ENCODE data around the gene GBX1.

GBX1 gene

DNA sequence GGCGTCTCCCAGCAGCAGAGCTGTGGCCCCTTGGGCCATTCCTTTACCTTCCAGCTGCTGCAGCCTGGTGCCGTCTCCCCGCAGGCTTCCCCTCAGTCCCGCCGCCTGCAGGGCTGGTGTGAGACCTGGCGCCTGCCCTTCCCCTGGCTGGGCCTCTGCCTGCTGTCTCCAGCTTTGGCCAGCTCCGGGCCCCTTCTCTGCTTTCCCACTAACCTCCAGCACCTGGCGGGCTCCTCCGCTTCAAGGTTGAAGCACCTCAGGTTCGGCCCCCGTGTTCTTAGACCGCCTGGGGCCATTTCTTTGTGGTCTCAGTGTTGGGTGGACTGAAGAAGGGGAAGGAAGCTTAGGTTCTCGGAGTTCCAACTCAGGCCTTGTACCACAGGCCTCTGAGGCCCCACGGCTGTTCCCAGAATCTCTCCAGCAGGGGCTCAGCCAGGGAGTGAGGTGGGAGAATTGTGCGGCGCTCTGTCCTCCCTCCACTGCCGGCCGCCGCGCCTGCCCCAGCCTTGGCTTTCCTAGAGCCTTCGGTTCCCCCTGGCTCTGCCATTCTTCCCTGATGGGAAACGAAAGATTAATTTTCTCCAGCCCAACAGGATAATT lies 30.3 kb downstream of the GBX1 start:
- DNase-seq (ENCODE audit: low read depth in 2 of 2): no peak
- H3K4me3 ChIP-seq (replicated peaks in 1 of 2; ENCODE audit: low read depth in 2 of 2, low read length in 2 of 2): no peak overlapping the region
- TF ChIP-seq, protein P1, sequence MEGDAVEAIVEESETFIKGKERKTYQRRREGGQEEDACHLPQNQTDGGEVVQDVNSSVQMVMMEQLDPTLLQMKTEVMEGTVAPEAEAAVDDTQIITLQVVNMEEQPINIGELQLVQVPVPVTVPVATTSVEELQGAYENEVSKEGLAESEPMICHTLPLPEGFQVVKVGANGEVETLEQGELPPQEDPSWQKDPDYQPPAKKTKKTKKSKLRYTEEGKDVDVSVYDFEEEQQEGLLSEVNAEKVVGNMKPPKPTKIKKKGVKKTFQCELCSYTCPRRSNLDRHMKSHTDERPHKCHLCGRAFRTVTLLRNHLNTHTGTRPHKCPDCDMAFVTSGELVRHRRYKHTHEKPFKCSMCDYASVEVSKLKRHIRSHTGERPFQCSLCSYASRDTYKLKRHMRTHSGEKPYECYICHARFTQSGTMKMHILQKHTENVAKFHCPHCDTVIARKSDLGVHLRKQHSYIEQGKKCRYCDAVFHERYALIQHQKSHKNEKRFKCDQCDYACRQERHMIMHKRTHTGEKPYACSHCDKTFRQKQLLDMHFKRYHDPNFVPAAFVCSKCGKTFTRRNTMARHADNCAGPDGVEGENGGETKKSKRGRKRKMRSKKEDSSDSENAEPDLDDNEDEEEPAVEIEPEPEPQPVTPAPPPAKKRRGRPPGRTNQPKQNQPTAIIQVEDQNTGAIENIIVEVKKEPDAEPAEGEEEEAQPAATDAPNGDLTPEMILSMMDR (IDR thresholded peaks at IDR 0.05; ENCODE audit: low read depth, low read length): no peak

GRCh38 chr7:151135866-151136843 lies 31.3 kb downstream of the GBX1 start:
- TF ChIP-seq, protein P1 (IDR thresholded peaks at IDR 0.05; ENCODE audit: low read depth, low read length): no peak
- DNase-seq (ENCODE audit: low read depth in 2 of 2): no peak
- no peak overlapping the region for H3K4me3 ChIP-seq (replicated peaks in 1 of 2; ENCODE audit: low read depth in 2 of 2, low read length in 2 of 2)

- no peak overlapping the region for H3K4me3 ChIP-seq (replicated peaks in 1 of 2; ENCODE audit: low read depth in 2 of 2, low read length in 2 of 2)
- no peak for DNase-seq (ENCODE audit: low read depth in 2 of 2)
- TF ChIP-seq, protein P1 (IDR thresholded peaks at IDR 0.05; ENCODE audit: low read depth, low read length): no peak
Observed at GRCh38 chr7:151135525-151135845, 32.0 kb downstream of the GBX1 start.

- TF ChIP-seq, protein P1 (IDR thresholded peaks at IDR 0.05; ENCODE audit: low read depth, low read length): no peak
- no peak overlapping the region for H3K4me3 ChIP-seq (replicated peaks in 1 of 2; ENCODE audit: low read depth in 2 of 2, low read length in 2 of 2)
- no peak for DNase-seq (ENCODE audit: low read depth in 2 of 2)
Observed at GRCh38 chr7:151134743-151135524, 32.6 kb downstream of the GBX1 start.

- TF ChIP-seq, protein P1 (IDR thresholded peaks at IDR 0.05; ENCODE audit: low read depth, low read length): no peak
- H3K4me3 ChIP-seq (replicated peaks in 1 of 2; ENCODE audit: low read depth in 2 of 2, low read length in 2 of 2): no peak overlapping the region
- DNase-seq (ENCODE audit: low read depth in 2 of 2): no peak
Observed at GRCh38 chr7:151133986-151134742, 33.3 kb downstream of the GBX1 start.

All from cardiac fibroblast (primary cell).